HG03571 (cell line): Measurements from ENCODE around the gene MBOAT1.
A peak's percentile ranks its signal among the peaks of the same experiment; 100 is the strongest.
"Not testable (repeated sequence)": the region's sequence is repeated elsewhere in the genome, so short reads cannot be mapped to it uniquely, and the experiment has no call there.

Experiments
- ATAC-seq: cut with Tn5 transposase; IDR thresholded peaks from one replicate; pipeline ENCODE4 v1.9.1; 2021; ENCODE audit not compliant: unreplicated experiment

The MBOAT1 gene

GRCh38 chr6:20203561-20204511 lies 8.4 kb downstream of the MBOAT1 start:
- no peak for ATAC-seq

- no peak for ATAC-seq
These were observed 9.5 kb downstream of the MBOAT1 start for GRCh38 chr6:20202699-20203302.

- no peak for ATAC-seq
These were observed 10.0 kb downstream of the MBOAT1 start for GRCh38 chr6:20202324-20202658.

- no peak for ATAC-seq
These were observed 11.3 kb downstream of the MBOAT1 start for GRCh38 chr6:20200761-20201630.

- no peak for ATAC-seq
These were observed 13.5 kb downstream of the MBOAT1 start for GRCh38 chr6:20198775-20199174.

- ATAC-seq, result no peak
These were observed 14.0 kb downstream of the MBOAT1 start for GRCh38 chr6:20198156-20198774.

- no peak for ATAC-seq
These were observed 15.0 kb downstream of the MBOAT1 start for GRCh38 chr6:20197251-20197650.

- no peak for ATAC-seq
These were observed 19.6 kb downstream of the MBOAT1 start for GRCh38 chr6:20192625-20193024.

GRCh38 chr6:20191992-20192391 lies 20.3 kb downstream of the MBOAT1 start:
- ATAC-seq, result no peak

GRCh38 chr6:20188630-20189075 lies 23.6 kb downstream of the MBOAT1 start:
- ATAC-seq, result no peak

GRCh38 chr6:20186981-20187380 lies 25.3 kb downstream of the MBOAT1 start:
- ATAC-seq, result no peak

GRCh38 chr6:20183706-20184105 lies 28.6 kb downstream of the MBOAT1 start:
- ATAC-seq, result no peak

- ATAC-seq, result no peak
These were observed 29.2 kb downstream of the MBOAT1 start for GRCh38 chr6:20182926-20183521.

GRCh38 chr6:20182069-20182468 lies 30.2 kb downstream of the MBOAT1 start:
- no peak for ATAC-seq

- ATAC-seq, result peak; percentile 57
These were observed 31.3 kb downstream of the MBOAT1 start for GRCh38 chr6:20180935-20181334.

- ATAC-seq, result not testable (repeated sequence)
These were observed 32.8 kb downstream of the MBOAT1 start for GRCh38 chr6:20179287-20180045.

- ATAC-seq, result no peak
These were observed 33.9 kb downstream of the MBOAT1 start for GRCh38 chr6:20178327-20178726.

- no peak for ATAC-seq
These were observed 36.4 kb downstream of the MBOAT1 start for GRCh38 chr6:20175810-20176410.
